ENCODE measurements around the gene SMAD7.

The SMAD7 gene

DNA sequence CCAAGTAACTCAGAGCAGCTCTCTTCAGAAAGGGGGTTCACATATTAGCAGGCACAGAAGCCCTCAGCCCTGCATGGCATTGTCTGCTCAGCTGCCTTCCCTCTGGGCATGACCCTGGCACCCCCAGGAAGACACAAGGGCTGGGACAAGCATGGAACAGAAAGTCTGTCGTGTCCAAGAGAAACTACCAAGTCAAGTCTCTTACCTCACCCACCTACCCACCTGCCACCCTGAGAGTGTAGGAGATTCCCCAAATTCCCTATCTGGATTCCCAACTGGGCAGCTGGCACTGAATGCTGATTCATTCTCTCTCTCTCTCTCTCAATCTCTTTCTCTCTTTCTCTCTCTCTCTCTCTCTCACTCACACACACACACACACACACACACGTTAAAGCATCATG, 21.6 kb downstream of the SMAD7 start:
- no peak for DNase-seq

DNA sequence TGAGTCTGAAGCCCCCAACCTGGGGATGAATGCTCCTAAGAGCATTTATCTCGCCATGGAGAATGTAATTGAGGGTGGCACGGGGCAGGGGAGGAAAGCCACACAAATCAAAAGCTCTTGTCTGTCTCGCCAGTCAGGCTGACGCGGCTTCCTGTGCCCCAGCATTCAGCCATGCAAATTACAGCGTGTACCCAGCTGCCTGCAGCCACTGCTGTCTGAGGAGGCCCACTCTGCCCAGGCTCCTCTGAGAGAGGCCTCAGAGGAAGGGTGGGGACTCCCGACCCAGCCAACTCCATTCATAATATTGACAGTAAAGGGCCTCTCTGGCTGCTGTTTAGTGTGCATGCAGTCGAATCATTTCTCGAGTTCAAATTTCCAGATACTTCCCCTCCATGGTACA, 22.0 kb downstream of the SMAD7 start:
- DNase-seq = peak; percentile 77

DNA sequence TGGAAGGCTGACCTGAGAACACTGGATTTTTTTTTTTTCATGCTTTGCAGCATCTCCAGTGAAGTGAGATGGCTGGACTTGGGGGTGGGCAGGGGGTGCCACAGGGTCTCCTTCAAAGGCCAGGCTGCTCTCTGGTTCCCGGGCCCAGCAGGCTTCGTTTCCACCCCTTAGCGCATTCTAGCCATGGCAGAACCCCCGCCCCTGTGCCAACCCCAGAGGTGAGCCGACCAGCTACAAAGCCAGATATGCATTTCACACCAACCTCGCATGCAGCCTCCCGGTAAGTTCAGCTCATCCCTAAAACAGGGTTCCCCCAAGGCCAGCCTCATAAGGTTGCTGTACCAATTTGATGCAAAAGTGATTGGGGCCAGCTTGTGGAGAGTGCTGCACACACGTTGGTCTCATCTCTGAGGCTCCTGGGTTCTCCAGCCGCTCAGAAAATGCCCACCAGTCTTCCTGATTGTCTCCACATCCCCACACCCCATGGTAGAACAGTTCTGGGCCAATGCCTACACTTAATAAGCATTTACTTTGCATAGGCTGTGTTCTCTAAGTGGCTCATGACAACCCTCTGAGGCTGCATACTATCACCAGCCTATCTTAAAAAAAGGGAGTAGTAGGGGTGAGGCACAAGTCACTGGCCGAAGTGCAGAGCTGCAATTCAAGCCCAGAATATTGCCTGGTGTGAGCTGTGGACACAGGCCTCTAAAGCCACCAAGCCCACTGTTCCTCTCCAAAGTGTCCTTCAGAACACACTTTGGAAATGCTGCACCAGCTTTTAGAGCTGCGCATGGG, 23.3 kb downstream of the SMAD7 start:
- DNase-seq = no peak

DNA sequence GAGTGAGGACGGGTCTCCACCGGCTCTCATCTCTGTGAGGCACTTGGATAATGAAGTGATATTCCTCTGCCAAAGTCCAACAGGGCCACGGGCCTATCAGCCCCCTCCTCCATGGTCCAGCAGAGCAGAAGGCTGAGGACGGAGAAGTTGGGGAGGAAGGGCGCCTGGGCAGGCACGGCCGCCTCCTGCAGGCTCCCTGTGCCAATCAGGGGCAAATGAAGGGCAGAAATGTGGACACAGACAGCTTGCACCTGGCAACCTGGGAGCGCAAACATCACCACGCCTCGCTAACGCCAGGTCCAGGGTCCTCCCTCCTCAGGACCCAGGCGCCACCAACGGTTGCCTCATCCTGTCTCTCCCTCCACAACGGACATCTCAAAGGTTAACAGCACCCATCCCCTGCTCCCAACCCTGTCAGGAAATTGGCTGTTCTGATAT, 24.3 kb downstream of the SMAD7 start:
- no peak for DNase-seq

DNA sequence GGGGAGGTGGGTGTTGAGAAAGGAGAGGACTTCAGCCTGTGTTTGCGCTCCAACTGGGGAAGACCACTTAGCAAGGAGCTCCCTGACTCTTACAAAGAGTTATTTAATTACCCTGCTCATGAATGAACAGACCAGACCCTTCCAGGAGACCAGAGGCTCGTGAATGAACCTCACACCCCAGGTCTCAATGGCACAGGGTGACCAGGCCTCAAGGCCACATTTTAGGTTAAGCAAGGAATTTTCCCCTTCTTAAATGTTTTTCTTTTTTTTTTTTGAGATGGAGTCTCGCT, 25.3 kb downstream of the SMAD7 start:
- DNase-seq = no peak

DNA sequence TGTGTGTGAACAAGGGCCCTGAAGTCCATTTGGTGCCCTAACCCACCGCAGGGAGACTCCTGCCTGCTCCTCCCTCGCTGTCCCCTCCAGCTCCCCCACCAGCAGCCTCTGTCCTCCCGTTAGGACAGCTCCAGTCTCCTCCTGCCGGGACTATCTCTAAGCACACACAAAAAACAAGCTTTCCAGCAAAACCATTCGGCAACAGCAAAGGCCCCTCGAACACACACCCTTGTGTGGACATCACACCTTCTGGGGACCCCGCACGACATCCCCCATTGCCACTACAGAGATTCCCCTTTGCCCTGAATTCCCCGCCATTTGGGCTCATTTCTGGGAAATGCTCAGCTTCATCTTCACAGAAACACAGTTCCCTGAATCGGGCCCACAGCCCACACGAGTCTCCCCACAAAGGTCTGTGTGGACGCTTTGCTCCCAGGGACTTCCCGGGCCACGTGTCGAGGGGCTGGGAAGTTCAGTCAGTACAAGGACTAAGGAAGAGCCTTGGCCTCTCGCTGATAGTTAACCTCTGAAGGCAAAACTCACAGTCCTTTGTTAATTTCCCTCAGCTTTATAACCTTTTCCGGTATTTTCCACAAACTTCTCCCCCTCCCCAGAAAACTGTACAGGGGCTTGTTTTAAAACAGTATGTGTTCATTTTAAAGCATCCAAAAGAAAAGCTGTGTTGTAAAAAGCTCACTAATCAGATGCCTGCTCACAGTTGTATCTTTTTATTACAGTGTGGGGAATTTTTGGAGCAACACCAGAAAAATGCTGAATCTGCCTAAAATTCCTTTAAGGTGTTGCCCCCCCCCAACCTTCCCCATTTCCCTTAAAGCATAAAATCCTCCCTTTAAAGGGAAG, 25.9 kb downstream of the SMAD7 start:
- peak; percentile 25 for DNase-seq

DNA sequence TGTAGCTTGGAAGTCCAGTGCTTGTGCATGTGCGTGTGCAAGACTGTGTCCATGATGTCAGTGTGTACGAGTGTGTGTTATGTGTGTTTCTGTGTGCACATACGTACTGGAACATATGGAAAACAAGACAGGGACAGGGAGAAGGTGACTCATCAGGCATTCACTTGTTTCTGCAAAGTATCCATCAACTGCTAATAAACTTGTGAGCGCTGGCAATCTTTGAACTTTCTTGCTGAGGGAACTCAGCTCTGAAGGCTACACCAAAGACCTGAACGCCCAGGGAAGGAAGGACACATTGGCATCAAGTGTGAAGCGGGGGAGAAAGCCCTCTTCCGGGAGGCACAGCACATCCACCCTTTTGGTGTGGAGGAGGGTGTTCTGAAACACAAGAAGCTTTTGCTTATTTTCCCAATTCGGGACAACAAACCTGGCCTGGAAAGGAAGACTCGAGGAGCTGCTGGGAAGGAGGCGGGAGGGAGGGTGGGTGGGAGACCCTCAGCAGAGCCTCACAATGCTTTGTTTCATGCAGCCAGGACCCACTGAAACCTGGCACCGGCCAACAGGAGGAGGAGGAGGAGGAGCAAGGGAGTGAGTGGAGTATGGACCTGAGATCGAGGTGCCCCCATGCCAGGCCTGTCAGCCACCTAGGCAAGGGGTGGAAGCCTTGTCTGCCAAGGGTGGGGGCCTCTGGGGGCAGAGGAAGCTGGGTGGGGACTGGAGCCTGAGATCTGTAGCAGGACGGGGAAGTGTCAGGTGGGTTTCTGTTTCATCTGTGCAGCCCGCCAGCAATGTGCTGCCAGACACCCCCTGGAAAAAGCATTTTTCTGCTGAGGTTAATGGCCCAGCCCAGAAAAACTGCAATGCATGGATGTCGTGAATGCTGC, 26.8 kb downstream of the SMAD7 start:
- DNase-seq = no peak

DNA sequence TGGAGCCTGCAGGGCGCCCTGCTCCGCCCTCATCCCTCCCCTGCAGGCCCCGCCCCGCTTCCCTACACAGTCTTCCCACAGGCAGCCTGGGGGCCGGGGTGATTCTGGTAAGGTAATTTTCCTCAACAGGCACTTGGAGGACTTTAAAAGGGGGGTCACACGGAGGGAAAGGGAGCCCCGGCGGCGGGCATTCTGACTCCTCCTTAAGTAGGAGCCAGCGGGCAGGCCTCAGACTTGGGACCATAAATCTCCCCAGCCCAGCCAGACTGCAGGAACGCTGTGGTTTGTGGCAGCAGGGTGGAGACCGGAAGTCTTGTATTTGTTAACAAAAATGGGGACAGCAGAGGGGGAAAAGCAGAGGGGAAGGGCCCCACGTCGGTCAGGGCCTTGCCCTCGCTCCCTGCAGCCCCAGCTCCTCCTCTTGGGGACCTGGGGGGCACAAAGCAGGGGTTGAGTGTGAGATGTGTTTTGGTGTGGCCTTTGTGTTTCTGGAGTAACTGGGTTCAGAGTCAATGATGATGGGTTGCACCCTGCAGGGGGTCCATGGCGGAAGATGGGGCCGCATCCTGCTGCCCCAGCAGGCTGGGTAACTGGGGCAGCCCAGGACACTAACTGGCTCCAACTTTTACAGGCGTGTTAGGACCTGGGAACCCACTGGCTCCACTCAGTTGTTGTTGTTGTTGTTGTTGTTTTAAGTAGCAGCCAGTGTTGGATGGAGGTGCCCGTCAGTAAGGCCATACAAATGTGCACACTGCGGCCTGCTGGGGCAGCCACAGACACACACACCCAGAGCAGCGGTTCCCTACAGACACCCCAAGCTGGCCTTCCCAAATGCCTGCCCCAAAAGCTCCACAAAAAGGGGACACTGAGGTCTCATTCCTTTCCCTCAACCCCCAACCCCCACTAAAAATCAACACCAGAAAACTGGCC, 27.7 kb downstream of the SMAD7 start:
- DNase-seq = peak; percentile 34

DNA sequence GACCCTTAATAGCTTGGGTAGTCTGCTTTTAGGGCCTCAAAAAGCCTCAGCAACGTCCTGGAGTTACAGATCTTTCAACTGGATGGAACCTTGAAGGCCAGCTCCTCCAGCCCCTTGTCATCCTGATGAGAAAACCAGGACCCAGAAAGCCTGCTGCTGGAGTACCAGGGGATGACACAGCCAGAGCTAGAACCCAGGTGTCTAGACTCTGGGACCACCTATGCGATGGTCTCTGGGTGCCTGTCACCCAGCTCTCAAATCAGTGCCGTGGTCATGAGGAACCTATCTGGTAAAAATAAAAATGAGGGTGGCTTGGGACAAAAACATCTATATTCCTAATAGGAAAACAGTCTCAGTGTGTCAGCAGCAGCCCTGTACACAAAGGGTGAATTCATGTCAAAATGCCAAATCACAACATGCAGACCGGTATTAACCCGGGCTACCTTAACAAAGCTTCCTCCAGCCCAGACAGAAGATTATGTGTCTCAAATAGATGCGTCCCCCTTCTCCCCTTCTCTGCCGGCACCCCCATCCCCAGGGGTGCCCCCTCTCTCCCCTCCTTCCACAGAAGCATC, 28.5 kb downstream of the SMAD7 start:
- no peak for DNase-seq

DNA sequence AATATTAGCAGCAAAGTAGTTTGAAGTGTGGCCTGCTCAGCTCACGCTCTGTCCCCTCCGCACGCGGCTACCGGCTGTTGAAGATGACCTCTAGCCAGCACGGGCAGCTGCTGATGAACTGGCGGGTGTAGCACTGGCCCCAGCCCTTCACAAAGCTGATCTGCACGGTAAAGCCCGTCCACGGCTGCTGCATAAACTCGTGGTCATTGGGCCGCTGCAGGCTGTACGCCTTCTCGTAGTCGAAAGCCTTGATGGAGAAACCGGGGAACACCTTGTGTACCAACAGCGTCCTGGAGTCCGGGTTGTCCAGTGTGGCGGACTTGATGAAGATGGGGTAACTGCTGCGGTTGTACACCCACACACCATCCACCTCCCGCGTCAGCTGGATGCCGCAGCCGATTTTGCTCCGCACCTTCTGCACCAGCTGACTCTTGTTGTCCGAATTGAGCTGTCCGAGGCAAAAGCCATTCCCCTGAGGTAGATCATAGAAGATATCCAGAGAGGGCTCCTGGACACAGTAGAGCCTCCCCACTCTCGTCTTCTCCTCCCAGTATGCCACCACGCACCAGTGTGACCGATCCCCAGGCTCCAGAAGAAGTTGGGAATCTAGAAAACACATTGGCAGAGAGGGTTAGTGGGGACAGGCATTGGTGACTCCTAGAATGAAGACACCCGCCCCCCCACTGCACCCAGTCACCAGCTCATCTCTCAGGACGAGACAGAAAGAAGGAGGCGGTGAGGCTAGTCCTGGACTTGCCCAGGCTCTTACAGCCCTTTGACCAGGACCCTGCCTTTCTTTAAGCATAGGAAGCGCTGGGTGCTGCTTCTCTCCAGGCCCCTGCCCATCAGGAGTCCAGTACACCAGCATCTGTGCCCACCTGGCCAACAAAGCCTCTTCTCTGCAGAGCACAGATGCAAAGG, 29.2 kb downstream of the SMAD7 start:
- DNase-seq = no peak

DNA sequence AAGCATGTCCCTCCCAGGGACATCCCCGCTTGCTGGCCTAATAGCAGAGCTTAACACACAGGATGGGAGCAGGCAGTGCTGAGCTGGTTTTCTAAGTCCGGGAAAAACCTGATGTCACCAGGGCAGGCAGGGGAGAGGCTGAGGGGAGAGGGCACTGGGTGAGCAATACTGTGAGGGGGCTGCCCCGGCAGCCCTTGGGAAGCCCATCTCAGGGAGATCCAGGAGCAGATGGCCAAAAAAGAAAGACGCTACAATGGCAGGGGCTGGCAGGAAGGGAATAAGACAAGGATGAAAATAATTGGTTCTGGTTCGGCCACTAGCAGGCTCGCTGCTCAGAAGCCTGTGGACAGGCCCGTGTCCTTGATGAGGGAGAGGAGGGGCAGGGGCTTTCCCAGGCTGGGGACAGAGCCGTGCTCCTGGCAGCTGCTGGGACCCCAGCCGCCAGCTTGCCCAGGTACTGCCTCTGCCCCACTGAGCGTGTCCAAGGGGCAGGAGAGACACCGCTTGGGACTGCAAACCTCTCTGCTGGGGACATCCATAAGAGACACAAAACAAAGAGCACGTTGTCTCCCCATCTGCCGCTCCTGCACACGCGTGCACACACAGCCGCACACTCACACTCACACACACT, 30.2 kb downstream of the SMAD7 start:
- DNase-seq = no peak

DNA sequence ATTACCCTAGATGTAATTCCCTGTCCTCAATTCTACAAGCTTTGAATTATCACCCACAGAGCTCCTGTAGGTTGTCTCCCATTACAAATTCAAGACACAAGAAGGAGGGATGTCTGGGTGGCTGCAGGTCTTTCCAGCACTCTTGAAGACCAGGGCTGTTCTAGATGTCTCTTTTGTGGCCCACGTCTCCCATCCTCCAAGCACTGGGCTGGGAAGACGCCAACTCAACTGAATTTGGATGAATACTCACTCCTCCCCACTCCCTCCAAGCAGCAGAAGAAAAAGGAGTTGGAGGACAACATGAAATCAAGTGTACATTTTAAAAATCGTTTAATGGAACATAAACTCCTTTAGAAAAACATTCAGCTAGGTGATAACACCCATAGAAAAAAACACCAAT, 31.2 kb downstream of the SMAD7 start:
- no peak for DNase-seq

DNA sequence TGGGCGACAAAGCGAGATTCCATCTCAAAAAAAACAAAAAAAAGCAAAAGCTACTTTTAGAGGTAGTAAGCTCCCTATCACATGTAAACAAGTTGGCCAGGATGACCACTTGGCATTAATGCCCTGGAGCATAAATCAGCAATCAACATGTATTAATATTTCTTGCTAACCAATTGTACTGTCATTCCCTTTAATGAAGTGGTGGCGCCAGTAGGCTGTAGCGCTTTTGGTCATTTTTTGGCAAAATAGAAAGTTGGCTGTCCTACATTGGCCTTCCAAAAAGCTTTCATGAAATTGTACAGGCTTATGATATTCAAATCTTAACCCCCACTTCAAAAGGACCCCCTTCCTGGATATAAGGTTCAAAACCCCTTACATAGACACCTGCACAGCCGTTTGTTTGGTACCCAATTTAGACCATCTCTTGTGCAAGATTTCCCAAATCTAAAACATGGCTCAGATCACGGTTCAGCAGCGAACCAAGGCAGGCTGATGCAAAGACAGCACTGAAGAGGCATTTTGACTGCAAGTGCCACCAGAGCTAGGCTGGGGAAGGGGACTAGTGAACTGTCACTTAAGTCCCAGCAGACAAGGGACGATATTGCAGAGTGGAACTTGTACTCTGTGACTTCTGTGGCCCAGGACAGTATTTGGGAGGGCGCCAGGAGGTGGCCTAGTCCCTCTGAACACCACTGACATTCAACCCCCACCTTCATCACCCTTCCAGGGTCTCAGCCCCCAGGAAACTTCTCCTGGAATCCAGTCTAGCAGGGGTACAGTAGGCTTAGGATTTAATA, 31.9 kb downstream of the SMAD7 start:
- DNase-seq = no peak

DNA sequence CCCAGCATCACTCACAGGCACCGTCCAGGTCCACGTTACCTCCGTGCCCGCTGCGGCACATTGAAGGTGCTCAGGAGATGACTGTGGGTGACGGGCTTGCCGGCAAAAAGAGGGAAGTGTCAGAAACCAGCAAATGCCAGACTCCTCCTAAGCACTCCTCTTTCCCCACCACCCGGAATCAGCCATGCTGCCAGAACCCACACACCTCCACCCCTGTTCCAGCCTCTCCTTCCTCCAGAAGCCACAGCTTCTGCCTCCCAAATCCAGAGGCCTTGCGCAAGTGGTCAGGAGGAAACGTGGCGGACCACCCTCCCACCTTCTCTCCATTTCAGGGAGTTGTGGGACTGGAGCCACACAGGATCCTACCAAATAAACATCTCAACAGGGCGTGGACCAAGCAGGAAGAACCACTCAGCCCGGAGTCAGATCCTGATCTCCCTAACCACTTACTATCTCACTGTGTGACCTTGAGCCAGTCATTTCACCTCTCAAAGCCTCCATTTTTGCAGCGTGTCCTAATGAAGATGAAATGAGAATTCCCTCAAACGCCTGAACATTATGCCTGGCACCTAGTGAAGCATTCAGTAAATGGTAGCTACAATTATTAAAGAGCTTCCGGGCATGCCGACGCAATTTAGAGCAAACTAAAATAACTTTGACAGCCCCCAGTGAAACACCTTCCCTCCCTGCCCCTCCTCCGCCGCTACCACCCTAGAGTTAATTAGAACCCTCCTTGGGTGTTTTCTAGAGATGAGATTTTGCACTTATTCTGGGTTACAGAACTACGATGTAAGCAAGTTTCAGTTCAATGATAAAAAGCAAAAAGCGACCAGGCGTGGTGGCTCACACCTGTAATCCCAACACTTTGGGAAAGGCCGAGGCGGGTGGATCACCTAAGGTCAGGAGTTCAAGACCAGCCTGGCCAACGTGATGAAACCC, 32.9 kb downstream of the SMAD7 start:
- DNase-seq = no peak

DNA sequence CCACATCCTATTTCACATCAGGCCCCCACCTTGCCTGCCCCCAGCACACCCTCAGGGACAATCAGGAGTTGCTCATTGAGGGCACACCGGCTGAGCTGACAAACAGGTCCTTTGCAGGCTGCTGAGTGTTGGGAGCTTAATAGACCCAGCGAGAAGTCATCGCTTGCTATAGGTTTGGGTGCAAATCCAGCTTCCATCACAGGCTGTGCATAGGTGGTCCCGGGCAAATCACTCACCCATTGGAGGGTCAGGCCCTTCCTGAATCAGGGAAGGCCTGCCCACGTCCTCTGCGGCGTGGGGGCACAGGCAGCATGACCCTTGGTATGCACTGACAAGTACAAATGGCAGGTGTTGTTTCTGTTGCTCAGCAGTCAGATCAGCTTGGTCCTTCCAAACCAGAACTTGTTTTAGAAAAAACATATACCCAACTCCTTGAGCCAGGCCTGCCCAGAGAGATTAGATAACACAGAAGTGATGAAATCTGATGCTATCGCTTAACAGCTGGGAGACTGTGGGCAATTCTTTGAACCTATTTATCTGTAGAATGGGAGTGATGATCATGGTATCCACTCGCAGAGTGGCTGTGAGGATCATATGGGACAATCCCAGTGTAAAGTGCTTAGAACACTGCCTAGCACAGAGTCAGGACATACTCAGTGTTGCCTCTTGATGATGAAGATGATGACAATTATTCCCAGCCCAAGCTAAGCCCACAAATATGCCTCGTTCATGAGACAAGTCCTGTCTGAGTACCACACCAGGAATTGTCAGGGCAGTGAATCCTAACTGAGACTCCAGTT, 34.9 kb downstream of the SMAD7 start:
- DNase-seq = no peak

DNA sequence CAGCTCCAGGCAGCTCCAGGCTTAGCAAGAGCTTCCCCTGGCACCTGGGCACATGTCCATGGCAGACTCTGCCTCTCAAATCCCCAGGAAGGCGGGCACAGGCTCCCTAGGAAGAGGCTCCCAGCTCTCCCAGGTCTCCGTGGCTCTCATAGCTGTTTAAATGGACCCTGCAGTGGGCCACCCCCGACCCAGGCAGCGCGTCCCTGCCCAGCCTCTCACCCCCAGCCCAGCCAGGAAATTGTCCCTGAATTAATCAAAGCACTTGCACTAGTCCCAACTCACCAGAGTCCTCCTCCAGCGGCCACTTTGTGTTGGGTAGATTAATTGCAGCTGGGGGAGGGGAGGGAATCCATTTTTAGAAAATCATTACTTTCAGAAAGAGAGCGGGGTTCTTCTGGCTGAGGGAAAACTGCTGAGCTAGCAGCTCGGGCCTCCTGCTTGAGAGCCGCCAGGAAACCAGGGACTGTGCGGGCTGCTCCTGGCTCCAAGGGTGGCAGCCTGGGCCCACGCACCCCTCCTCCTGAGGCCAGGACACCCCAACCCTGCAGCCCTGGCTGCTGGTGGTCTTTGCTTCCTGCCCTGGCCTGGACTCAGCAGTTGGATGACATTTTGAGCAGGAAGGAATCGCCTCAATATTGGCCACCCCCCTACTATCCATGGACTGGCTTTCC, 36.0 kb downstream of the SMAD7 start:
- no peak for DNase-seq

DNA sequence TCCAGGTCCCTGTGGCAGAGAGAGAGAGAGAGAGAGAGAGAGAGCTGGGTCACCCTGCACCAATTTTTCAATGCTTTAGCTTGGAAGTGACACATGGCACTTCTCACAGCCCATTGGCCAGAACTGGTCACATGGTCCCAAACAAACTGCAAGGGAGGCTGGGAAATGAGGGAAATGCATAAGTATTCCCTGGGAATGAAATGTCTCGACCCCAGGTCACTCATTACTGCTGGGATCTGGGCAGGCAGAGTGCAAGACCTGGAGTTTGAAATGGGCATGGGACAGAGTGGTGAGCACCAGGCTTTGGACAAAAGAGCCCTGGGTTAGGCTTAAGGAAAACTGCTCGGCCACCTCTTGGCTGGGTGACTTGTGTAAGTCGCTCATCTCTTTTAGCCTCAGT, 37.0 kb downstream of the SMAD7 start:
- no peak for DNase-seq

Data from stimulated activated CD4-positive, alpha-beta T cell treated with anti-CD3 and anti-CD28 coated beads, Interleukin-15, amount 100 ng/mL, for 24 hours (primary cell).